Measurements from ENCODE around the gene NME7.

DNA sequence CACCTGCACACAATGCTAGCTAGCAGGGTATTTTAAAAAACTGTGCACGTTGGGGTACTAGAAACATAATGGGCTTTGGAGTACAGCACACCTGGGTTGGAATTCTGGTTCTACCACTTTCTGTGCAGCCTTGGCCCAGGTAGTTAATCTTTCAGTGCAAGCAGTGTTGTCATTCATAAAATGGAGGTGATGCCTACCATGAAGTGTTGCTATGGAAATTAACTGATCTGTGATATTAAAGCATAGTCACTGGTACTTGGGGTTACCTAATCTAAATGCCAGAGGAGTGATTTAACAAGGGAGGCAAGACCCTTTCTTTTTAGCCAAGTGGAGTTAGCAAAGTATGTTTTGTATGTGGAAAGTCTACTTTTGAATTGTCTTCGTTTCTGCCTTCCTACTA is 243.1 kb downstream of the NME7 start:
- TF ChIP-seq, protein P1, sequence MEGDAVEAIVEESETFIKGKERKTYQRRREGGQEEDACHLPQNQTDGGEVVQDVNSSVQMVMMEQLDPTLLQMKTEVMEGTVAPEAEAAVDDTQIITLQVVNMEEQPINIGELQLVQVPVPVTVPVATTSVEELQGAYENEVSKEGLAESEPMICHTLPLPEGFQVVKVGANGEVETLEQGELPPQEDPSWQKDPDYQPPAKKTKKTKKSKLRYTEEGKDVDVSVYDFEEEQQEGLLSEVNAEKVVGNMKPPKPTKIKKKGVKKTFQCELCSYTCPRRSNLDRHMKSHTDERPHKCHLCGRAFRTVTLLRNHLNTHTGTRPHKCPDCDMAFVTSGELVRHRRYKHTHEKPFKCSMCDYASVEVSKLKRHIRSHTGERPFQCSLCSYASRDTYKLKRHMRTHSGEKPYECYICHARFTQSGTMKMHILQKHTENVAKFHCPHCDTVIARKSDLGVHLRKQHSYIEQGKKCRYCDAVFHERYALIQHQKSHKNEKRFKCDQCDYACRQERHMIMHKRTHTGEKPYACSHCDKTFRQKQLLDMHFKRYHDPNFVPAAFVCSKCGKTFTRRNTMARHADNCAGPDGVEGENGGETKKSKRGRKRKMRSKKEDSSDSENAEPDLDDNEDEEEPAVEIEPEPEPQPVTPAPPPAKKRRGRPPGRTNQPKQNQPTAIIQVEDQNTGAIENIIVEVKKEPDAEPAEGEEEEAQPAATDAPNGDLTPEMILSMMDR (IDR thresholded peaks at IDR 0.05): no peak
- TF ChIP-seq EZH2phosphoT487 (IDR thresholded peaks at IDR 0.05) (no peak), EZH2 (IDR thresholded peaks at IDR 0.05) (no peak)
